HepG2 (cell line): ENCODE results near the gene OR52E8. TPM values are rescaled to one million over a fixed set of nuclear protein-coding genes. Genes with fewer than 3 reads are reported as not detected.

Experiments
- ATAC-seq: fragments of 200-7000 bp; cut with Tn5 transposase; 3 replicates; pipeline ENCODE4 v1.9.1; 2020; ENCODE audit warnings: mild to moderate bottlenecking, moderate library complexity
- BruUV-seq: library from RNA; stranded (reverse); fragments of 400-500 nt; replicated peaks from 2 replicates; lab custom pipeline; 2021; lab: Mats Ljungman, UMichigan
- CTCF ChIA-PET: fragments of 300-600 bp; formaldehyde crosslinking; extraction: SDS; loops from one replicate; lab custom pipeline; 2021; ENCODE audit warnings: low total read pairs, inconsistent platforms, low intra/inter-chr PET ratio; lab: Yijun Ruan, JAX
- POLR2A ChIA-PET: fragments of 350-600 bp; sonication (Branson Sonifier 250); formaldehyde crosslinking; loops from one replicate; lab custom pipeline; 2020; ENCODE audit warnings: antibody characterized with exemption, inconsistent platforms; lab: Yijun Ruan, JAX
- DNase-seq: peaks from one replicate; pipeline ENCODE4 v3.0.0-alpha.2; 2015; ENCODE audit warnings: low spot score
- FAIRE-seq: peaks from 3 replicates; lab custom pipeline; 2011; peaks lifted over from hg19 to GRCh38; lab: Jason Lieb, UNC
- H2AFZ ChIP-seq: one replicate; pipeline ENCODE4 v1.6.1; 2011; ENCODE audit warnings: low read length, inconsistent platforms
- H3K27ac ChIP-seq: fragments of 300-600 bp; 3 replicates; pipeline ENCODE4 v1.8.0; 2011; ENCODE audit warnings: mixed run types, mild to moderate bottlenecking, mixed read lengths, low read length, inconsistent platforms; ENCODE audit not compliant: insufficient read depth; ENCODE audit errors: extremely low read length
- H3K27me3 ChIP-seq, 2 experiments: fragments of 200-600 bp in 1 of 2; 2 replicates in 1 of 2; 3 replicates in 1 of 2; pipeline versions ENCODE4 v1.6.0 to v1.8.0; 2011; ENCODE audit warnings: low read length in 2 of 2, mild to moderate bottlenecking in 2 of 2, moderate library complexity in 2 of 2, inconsistent platforms in 1 of 2; ENCODE audit not compliant: insufficient read depth in 2 of 2, control insufficient read depth in 1 of 2
- H3K36me3 ChIP-seq, 2 experiments: fragments of 200-600 bp in 1 of 2; replicated peaks in 1 of 2; 2 replicates in 1 of 2; 3 replicates in 1 of 2; pipeline versions ENCODE4 v1.5.1 to v1.8.0; 2011; ENCODE audit warnings: low read length in 2 of 2, inconsistent platforms in 1 of 2; ENCODE audit not compliant: insufficient read depth in 2 of 2, control insufficient read depth in 1 of 2
- H3K4me1 ChIP-seq: 2 replicates; pipeline ENCODE4 v1.5.1; 2012; ENCODE audit warnings: low read length, inconsistent platforms; ENCODE audit not compliant: insufficient read depth
- H3K4me2 ChIP-seq: 2 replicates; pipeline ENCODE4 v1.6.0; 2011; ENCODE audit warnings: low read depth, low read length, inconsistent platforms
- H3K4me3 ChIP-seq, 3 experiments: fragments of 200-600 bp in 1 of 3; sonication (generic), shearing (Covaris generic) in 1 of 3; replicated peaks in 1 of 3; 2 replicates each; pipeline ENCODE4 v1.5.1; 2011 to 2016; ENCODE audit warnings: low read length in 3 of 3, inconsistent platforms in 2 of 3, low read depth in 2 of 3, mild to moderate bottlenecking in 2 of 3, control low read depth in 1 of 3, mixed read lengths in 1 of 3; ENCODE audit not compliant: insufficient read depth in 1 of 3
- H3K79me2 ChIP-seq: one replicate; pipeline ENCODE4 v1.6.1; 2011; ENCODE audit warnings: low read length, inconsistent platforms; ENCODE audit not compliant: insufficient read depth
- H3K9ac ChIP-seq: 2 replicates; pipeline ENCODE4 v1.6.0; 2011; ENCODE audit warnings: mild to moderate bottlenecking, low read depth, low read length, inconsistent platforms; ENCODE audit not compliant: insufficient read depth
- H3K9me3 ChIP-seq: 2 replicates; pipeline ENCODE4 v1.5.1; 2012; ENCODE audit warnings: mild to moderate bottlenecking, low read length
- H4K20me1 ChIP-seq: 2 replicates; pipeline ENCODE4 v1.6.0; 2011; ENCODE audit warnings: inconsistent platforms, mild to moderate bottlenecking, low read length, moderate library complexity; ENCODE audit not compliant: insufficient read depth
- ATF7 ChIP-seq, 2 experiments: fragments of 450-650 bp in 1 of 2; sonication (generic) in 1 of 2; formaldehyde crosslinking in 1 of 2; IDR thresholded peaks; 2 replicates each; pipeline versions ENCODE4 v1.4.0 to v1.6.1; 2016 to 2020; ENCODE audit warnings: antibody characterized with exemption in 1 of 2, mild to moderate bottlenecking in 1 of 2, missing genetic modification reagents in 1 of 2
- ATF7-NPFF ChIP-seq: sonication (generic); formaldehyde crosslinking; IDR thresholded peaks from 2 replicates; pipeline ENCODE4 v1.8.1; 2023; ENCODE audit warnings: mild to moderate bottlenecking, low read depth, missing genetic modification reagents, moderate library complexity
- BORCS8-MEF2B ChIP-seq: sonication (generic); formaldehyde crosslinking; IDR thresholded peaks from 2 replicates; pipeline ENCODE4 v1.8.0; 2022; ENCODE audit warnings: mild to moderate bottlenecking, missing genetic modification reagents
- CREB1 ChIP-seq, 2 experiments: fragments of 450-650 bp in 1 of 2; IDR thresholded peaks; 2 replicates each; pipeline ENCODE4 v1.6.1; 2016 to 2017; ENCODE audit warnings: control low read depth in 1 of 2, mild to moderate bottlenecking in 1 of 2, missing compliant biosample characterization in 1 of 2, missing genetic modification characterization in 1 of 2
- ELF1 ChIP-seq: sonication (generic); formaldehyde crosslinking; IDR thresholded peaks from 2 replicates; pipeline ENCODE4 v1.4.0; 2020; ENCODE audit warnings: missing genetic modification reagents
- GATAD1 ChIP-seq: IDR thresholded peaks from 2 replicates; pipeline ENCODE4 v1.6.1; 2016; ENCODE audit warnings: missing genetic modification reagents, missing compliant biosample characterization
- KDM2A ChIP-seq: sonication (generic); formaldehyde crosslinking; IDR thresholded peaks from 2 replicates; pipeline ENCODE4 v1.4.0; 2020; ENCODE audit warnings: low read depth, missing genetic modification reagents, borderline replicate concordance
- NR2C2 ChIP-seq: sonication (generic); formaldehyde crosslinking; IDR thresholded peaks from 2 replicates; pipeline ENCODE4 v1.4.0; 2020; ENCODE audit warnings: missing genetic modification reagents, mild to moderate bottlenecking, moderate library complexity, borderline replicate concordance
- PHF20 ChIP-seq: sonication (generic); formaldehyde crosslinking; IDR thresholded peaks from 2 replicates; pipeline ENCODE4 v1.5.0; 2020; ENCODE audit warnings: mild to moderate bottlenecking, missing genetic modification reagents
- PHF5A ChIP-seq: IDR thresholded peaks from one replicate; pipeline ENCODE4 v1.6.1; 2018; ENCODE audit warnings: low read depth, missing genetic modification reagents; ENCODE audit not compliant: unreplicated experiment
- RBFOX2 ChIP-seq: fragments of 200-400 bp; formaldehyde crosslinking; IDR thresholded peaks from 2 replicates; pipeline ENCODE4 v1.6.1; 2017; ENCODE audit warnings: low read depth, mild to moderate bottlenecking, low read length
- TOPORS ChIP-seq: sonication (generic); formaldehyde crosslinking; IDR thresholded peaks from 2 replicates; pipeline ENCODE4 v1.8.0; 2023; ENCODE audit warnings: mild to moderate bottlenecking, missing genetic modification reagents
- ZBTB4 ChIP-seq: sonication (generic); formaldehyde crosslinking; IDR thresholded peaks from 2 replicates; pipeline ENCODE4 v1.4.0; 2020; ENCODE audit warnings: missing genetic modification reagents, mild to moderate bottlenecking, borderline replicate concordance
- ZNF280D ChIP-seq: sonication (generic); formaldehyde crosslinking; IDR thresholded peaks from 2 replicates; pipeline ENCODE4 v1.5.1; 2020; ENCODE audit warnings: mild to moderate bottlenecking, missing genetic modification reagents
- ZNF557 ChIP-seq: sonication (generic); formaldehyde crosslinking; IDR thresholded peaks from 2 replicates; pipeline ENCODE4 v1.4.0; 2020; ENCODE audit warnings: missing genetic modification reagents
- ZNF572 ChIP-seq: sonication (generic); formaldehyde crosslinking; IDR thresholded peaks from 2 replicates; pipeline ENCODE4 v1.5.1; 2020; ENCODE audit warnings: mild to moderate bottlenecking, missing genetic modification reagents
- ZNF629 ChIP-seq: sonication (generic); formaldehyde crosslinking; conservative IDR thresholded peaks from 2 replicates; pipeline ENCODE4 v1.5.0; 2020; ENCODE audit warnings: missing genetic modification reagents
- WGBS: methylation state at CpG from one replicate; pipeline ENCODE4 v1.1.6; 2017; ENCODE audit warnings: low lambda C conversion rate; 5-methylcytosine and 5-hydroxymethylcytosine counted together
- in situ Hi-C: cut with HindIII; loops from 2 replicates; pipeline ENCODE4 v1.10.0; 2017; ENCODE audit warnings: low pct_unique_long_range_greater_than_20kb; ENCODE audit not compliant: extremely low pct_ligation_motif_present
- intact Hi-C: fragments of 100-400 bp; cut with micrococcal nuclease; formaldehyde crosslinking; loops from one replicate; pipeline ENCODE4 v1.10.0; 2022; ENCODE audit not compliant: unreplicated experiment
- polyA plus RNA-seq, 8 experiments: library from polyadenylated mRNA; depleted of rRNA in 3 of 8; stranded (reverse) in 7 of 8; unstranded in 1 of 8; fragments of >200 nt; fragmentation: Illumina TruSeq in 4 of 8; extraction: Trizol in 4 of 8; gene quantifications; 2 replicates each; pipeline versions ENCODE4 v1.2.1 to v1.2.3, GENCODE V29; 2011 to 2016; ENCODE audit warnings: low read depth in 4 of 8, missing spikeins in 1 of 8, mixed read lengths in 1 of 8; ENCODE audit not compliant: insufficient read depth in 1 of 8
- total RNA-seq, 5 experiments: library from RNA; depleted of rRNA; stranded (reverse); fragments of >200 nt; fragmentation: Illumina TruSeq; extraction: Trizol; gene quantifications; 2 replicates each; pipeline ENCODE4 v1.2.3, GENCODE V29; 2016; ENCODE audit warnings: low read depth in 1 of 5

Gene OR52E8
- total and polyA plus RNA-seq, 2 of the 13 experiments (the other 11 are each of a cell fraction or from before 2014, with no cell fraction given) = not detected

- H3K36me3 ChIP-seq = no peaks in the 10 kb centered on the region
- no peak within 1 kb of the TSS for H3K9ac ChIP-seq
- H3K4me3 ChIP-seq = no peak within 1 kb of the TSS
- no peak for ATAC-seq
- BruUV-seq = no TSS peak
- H3K27me3 ChIP-seq = no peaks in the 10 kb centered on the region
- no peak for DNase-seq
- H4K20me1 ChIP-seq = no peaks in the 10 kb centered on the region
- intact Hi-C loops (no loop called here), in situ Hi-C loops (no loop called here)
- no peak within 1 kb of the TSS for H2AFZ ChIP-seq
- no peaks in the 10 kb centered on the region for H3K79me2 ChIP-seq
- POLR2A ChIA-PET = no interaction called here
- no peak within 1 kb of the TSS for H3K27ac ChIP-seq
- no peaks in the 10 kb centered on the region for H3K9me3 ChIP-seq
- TF ChIP-seq ATF7 (IDR thresholded peaks at IDR 0.05) (no peak), ATF7 (CRISPR knock-in tag; IDR thresholded peaks at IDR 0.05) (no peak), BORCS8-MEF2B (CRISPR knock-in tag) (no peak), GATAD1 (CRISPR knock-in tag) (no peak), ZNF280D (no peak), NR2C2 (no peak), CREB1 (IDR thresholded peaks at IDR 0.05) (no peak), CREB1 (CRISPR knock-in tag; IDR thresholded peaks at IDR 0.05) (no peak), PHF5A (CRISPR knock-in tag) (no peak), ELF1 (no peak), ZNF557 (CRISPR knock-in tag) (no peak), ZNF629 (CRISPR knock-in tag) (no peak), KDM2A (CRISPR knock-in tag) (no peak), PHF20 (CRISPR knock-in tag) (no peak), RBFOX2 (no peak), ATF7-NPFF (no peak), ZBTB4 (CRISPR knock-in tag) (no peak), TOPORS (CRISPR knock-in tag) (no peak), ZNF572 (CRISPR knock-in tag) (no peak)
- WGBS = 2% methylated on average over 3 of the region's 3 CpGs
- CTCF ChIA-PET = no interaction called here
- H3K4me1 ChIP-seq = no peaks in the 10 kb centered on the region
- FAIRE-seq = no peak
- no peak within 1 kb of the TSS for H3K4me2 ChIP-seq
These were observed 35.4 kb upstream of the OR52E8 start, which contains the start of gene OR52E5 for GRCh38 chr11:5892908-5893307. TSS of gene OR52E5 (plus strand) at chr11:5893208. CDS start at chr11:5900777, 7,569 bp downstream.
